Kidney epithelial cell (primary cell): ENCODE measurements around the gene CASK. TPM values are rescaled to one million over a fixed set of nuclear protein-coding genes. Genes with fewer than 3 reads are reported as not detected.

Source experiments
- DNase-seq: peaks from one replicate; pipeline ENCODE4 v3.0.0-alpha.2; 2010; ENCODE audit warnings: low read depth
- H3K27me3 ChIP-seq: 2 replicates; pipeline ENCODE4 v1.6.0; 2011; ENCODE audit warnings: low read length; ENCODE audit not compliant: control insufficient read depth, insufficient read depth
- H3K36me3 ChIP-seq: 2 replicates; pipeline ENCODE4 v1.5.1; 2011; ENCODE audit warnings: low read length; ENCODE audit not compliant: control insufficient read depth, insufficient read depth
- H3K4me3 ChIP-seq: 2 replicates; pipeline ENCODE4 v1.5.1; 2011; ENCODE audit warnings: low read depth, mild to moderate bottlenecking, control low read depth, low read length
- total RNA-seq: library from RNA; depleted of rRNA; stranded (reverse); fragments of >200 nt; gene quantifications from 2 replicates; pipeline ENCODE4 v1.2.3, GENCODE V29; 2015
- TF ChIP-seq, protein P1 (sequence below): IDR thresholded peaks from 2 replicates; pipeline ENCODE4 v1.5.1; 2011; ENCODE audit warnings: mild to moderate bottlenecking, moderate library complexity, low read length, control low read depth, inconsistent platforms; ENCODE audit not compliant: insufficient read depth, poor library complexity, severe bottlenecking

Gene CASK
- total RNA-seq, 1 donor from 2014 or later: 69.1 TPM

DNA sequence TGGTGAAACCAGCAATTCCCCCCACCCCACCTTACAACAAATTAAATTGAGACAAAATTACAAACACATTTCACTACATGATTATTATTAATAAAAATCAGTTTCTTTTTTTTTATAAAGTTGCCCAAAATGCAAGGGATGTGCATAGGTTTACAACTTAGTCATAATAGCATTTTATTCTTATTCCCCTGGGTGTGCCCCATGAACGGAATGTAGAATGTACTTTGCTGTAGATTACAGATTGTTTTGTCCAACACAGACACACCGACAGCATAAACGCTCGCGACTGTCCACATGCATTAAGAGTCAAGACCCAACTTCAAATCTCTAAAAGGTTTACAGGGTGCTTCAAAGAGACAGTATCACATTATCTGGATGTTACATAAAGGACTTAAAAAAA is 403.9 kb downstream of the CASK start:
- TF ChIP-seq, protein P1, sequence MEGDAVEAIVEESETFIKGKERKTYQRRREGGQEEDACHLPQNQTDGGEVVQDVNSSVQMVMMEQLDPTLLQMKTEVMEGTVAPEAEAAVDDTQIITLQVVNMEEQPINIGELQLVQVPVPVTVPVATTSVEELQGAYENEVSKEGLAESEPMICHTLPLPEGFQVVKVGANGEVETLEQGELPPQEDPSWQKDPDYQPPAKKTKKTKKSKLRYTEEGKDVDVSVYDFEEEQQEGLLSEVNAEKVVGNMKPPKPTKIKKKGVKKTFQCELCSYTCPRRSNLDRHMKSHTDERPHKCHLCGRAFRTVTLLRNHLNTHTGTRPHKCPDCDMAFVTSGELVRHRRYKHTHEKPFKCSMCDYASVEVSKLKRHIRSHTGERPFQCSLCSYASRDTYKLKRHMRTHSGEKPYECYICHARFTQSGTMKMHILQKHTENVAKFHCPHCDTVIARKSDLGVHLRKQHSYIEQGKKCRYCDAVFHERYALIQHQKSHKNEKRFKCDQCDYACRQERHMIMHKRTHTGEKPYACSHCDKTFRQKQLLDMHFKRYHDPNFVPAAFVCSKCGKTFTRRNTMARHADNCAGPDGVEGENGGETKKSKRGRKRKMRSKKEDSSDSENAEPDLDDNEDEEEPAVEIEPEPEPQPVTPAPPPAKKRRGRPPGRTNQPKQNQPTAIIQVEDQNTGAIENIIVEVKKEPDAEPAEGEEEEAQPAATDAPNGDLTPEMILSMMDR: no peak
- Histone ChIP-seq H3K36me3 (peaks cover 2% of the 10 kb centered on the region), H3K4me3 (no peak overlapping the region), H3K27me3 (no peaks in the 10 kb centered on the region)
- DNase-seq: no peak

DNA sequence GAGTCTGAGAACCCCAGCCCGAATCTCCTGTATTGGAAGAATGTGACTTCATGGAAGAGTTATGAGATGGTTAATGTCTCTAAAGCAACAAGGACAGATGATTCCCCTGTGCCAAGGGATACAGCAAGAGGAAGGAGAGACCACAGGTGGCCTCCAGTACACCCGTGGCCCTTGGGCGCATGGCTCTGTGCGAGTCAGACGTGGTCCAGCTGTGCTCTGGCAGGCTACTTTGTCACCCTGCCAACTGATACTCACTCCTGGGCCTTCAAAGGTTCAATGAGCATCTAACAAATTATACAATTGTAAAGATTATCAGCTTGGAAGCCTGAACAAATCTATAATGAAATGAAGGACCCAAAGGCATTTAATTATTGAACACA is 404.5 kb downstream of the CASK start:
- peaks cover 2% of the 10 kb centered on the region for H3K36me3 ChIP-seq
- no peak overlapping the region for H3K4me3 ChIP-seq
- TF ChIP-seq, protein P1: no peak
- no peak for DNase-seq
- no peaks in the 10 kb centered on the region for H3K27me3 ChIP-seq

DNA sequence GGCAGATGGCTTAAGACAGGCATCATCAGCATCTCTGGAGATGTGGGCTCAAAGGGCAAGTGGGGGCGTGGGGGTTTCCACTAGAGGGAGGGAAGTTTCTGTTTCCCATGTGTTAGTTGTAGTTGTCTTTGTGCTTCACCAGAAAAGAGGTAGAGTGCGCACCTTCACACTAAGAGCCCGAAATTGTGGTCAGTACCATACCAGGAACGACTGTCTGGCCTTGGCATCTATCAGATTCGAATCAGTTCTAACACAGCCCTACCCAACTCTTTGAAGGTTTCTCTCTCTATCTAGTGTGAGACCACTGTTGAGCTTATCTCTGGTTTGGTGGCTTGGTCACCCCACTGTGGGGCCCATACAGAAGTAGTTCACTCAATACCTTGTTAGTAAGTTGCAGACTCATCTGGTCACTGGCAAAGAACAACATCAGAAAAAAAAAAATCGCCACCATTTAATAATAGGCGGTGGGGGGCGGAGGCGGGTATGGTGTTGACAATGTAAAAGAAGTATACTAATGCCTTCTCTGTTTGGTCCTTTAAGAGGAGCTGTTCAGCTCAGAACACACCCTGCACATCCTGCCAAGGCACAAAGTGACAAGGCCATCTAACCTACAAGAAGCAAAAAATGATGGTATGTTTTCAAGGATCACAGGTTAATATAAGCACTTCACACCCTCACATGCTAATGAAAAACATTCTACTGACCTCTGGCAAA is 405.1 kb downstream of the CASK start:
- Histone ChIP-seq H3K27me3 (no peaks in the 10 kb centered on the region), H3K36me3 (no peaks in the 10 kb centered on the region), H3K4me3 (no peak overlapping the region)
- DNase-seq: no peak
- TF ChIP-seq, protein P1: no peak

DNA sequence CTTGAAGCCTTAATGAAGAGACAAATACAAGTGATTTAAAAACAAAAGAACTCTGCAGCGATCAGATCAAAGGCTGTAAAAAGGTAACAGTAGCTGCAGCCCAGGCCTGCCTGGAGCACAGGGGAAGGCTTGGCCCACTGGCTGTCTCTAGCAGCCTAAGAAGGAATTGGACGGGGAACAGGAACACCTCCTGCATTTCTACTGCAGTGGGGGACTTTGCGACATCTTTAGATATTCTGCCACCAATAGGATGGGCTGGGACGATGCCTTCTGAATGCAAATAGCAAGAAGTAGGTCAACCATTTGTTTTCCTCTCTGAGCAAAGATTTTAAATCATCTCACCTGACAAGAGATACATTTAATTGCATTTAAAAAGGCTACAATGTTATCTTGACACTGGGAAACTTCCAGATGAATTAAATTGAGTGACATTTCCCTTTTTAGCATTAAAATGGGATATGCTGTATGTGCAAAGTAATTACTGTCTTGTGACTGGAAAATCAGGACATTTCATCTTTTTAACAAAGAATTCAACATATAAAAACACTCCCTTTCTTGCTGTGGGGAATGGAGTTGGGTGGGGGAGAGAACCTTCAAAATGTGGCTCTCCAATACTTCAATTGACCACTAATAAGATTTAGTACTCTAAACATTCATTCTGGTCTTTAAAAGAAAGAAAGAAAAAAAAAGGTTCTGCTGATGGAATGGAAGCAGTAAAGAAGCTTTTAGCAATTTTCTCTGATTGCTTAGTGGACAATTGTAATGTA is 406.2 kb downstream of the CASK start:
- H3K36me3 ChIP-seq: no peaks in the 10 kb centered on the region
- H3K4me3 ChIP-seq: no peak overlapping the region
- DNase-seq: no peak
- TF ChIP-seq, protein P1: no peak
- no peaks in the 10 kb centered on the region for H3K27me3 ChIP-seq

DNA sequence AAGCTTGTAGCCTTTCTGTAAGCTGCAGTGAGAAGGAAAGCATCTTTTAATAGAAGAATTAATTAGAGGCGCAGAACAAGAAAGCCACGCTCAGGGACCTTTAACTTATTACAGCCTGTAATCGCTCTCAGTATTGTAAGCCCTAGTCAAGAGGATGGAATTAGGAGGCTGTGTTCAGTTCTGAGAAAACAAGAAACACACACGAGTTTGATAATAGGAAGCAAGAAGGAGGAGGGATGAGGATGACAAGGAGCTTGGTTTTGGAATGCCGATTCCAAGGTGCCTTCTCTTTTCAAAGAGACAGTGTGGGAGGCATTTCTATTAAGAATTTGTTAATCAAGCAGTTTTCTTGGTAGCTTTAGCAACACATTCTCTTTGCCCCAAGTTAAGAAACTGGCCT is 406.9 kb downstream of the CASK start:
- TF ChIP-seq, protein P1: no peak
- no peak for DNase-seq

More for the DNA sequence above, 406.9 kb downstream of the CASK start:
- Histone ChIP-seq H3K4me3 (no peak overlapping the region), H3K36me3 (no peaks in the 10 kb centered on the region), H3K27me3 (no peaks in the 10 kb centered on the region)
